ENCODE results near the gene SCYL1.

DNA sequence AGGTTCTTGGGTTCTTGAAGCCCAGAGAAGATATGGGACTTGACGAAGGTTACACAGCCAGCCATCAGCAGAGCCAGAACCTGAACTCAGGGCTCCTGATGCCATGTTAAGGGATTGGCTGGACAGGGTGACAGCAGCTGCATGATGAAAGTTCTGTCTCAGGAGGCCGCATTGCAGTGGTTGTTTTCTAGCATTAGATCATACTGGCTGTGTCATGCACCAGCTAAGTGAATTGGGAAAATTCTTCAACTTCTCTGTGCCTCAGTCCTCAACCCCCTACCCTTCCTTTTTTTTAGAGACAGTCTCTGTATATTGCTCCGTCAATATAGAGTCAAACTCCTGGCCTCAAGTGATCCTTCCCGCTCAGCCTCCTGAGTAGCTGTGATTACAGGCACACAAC, 38.7 kb downstream of the SCYL1 start:
- no peak for TF ChIP-seq CTCF (IDR thresholded peaks at IDR 0.05)
- no peak for TF ChIP-seq POLR2A (IDR thresholded peaks at IDR 0.05)
